ENCODE results near the gene HNF1B.

HNF1B gene

DNA sequence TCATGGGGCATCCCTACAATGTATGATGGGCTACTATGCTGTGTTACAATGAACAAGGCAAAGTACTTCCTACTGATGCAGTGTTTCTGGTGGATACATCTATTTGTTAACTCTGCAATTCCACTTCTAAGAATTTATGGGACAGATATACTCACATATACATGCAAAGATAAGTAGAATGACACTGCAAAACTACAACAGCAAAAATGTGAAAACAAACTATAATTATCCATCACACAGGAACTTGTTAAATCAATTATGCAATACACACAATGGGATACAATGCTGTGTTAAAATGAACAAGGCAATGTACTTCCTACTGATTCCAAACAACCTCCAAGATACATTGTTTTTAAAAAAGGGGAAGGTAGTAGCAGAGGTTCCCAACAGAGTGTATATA is 104.8 kb downstream of the HNF1B start:
- FAIRE-seq (no peak), DNase-seq (ENCODE audit: insufficient read length, low spot score) (no peak)

DNA sequence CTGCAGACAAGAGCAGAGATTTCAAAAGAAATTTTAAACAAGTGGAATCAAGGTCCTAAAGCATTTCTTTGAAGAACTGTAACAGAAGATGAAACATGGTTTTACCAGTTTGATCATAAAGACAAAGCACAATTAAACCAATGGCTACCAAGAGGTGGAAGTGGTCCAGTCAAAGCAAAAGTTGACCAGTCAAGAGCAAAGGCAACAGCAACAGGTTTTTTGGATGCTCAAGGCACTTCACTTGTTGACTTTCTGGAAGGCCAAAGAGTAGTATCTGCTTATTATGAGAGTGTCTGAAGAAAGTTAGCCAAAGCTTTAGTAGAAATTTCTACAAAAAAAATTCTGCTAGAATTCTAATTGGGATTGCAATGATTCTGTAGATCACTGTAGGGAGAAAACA is 106.9 kb downstream of the HNF1B start:
- FAIRE-seq = no peak
- DNase-seq (ENCODE audit: insufficient read length, low spot score) = no peak

All from GM19239 (cell line).